ENCODE results near the gene KRTAP9-8.
"Not testable (repeated sequence)": the region's sequence is repeated elsewhere in the genome, so short reads cannot be mapped to it uniquely, and the experiment has no call there.

The KRTAP9-8 gene

GRCh38 chr17:41255381-41256290, 17.8 kb downstream of the KRTAP9-8 start, which contains the start of gene KRTAP9-9:
KRTAP9-9 (plus strand) TSS chr17:41255384.
- DNase-seq (ENCODE audit: low read depth), result not testable (repeated sequence)

GRCh38 chr17:41256291-41256685, 18.5 kb downstream of the KRTAP9-8 start:
- no peak for DNase-seq (ENCODE audit: low read depth)

- no peak for DNase-seq (ENCODE audit: low read depth)
These were observed 20.6 kb downstream of the KRTAP9-8 start for GRCh38 chr17:41258406-41258805.

- DNase-seq (ENCODE audit: low read depth), result no peak
These were observed 25.4 kb downstream of the KRTAP9-8 start for GRCh38 chr17:41263212-41263611.

- DNase-seq (ENCODE audit: low read depth), result no peak
These were observed 26.8 kb downstream of the KRTAP9-8 start for GRCh38 chr17:41264599-41264998.

- no peak for DNase-seq (ENCODE audit: low read depth)
These were observed 27.3 kb downstream of the KRTAP9-8 start, which contains the start of gene KRTAP9-6 for GRCh38 chr17:41265078-41265477. KRTAP9-6 (plus strand) TSS chr17:41265378; CDS start chr17:41265378, 0 bp downstream.

DNA sequence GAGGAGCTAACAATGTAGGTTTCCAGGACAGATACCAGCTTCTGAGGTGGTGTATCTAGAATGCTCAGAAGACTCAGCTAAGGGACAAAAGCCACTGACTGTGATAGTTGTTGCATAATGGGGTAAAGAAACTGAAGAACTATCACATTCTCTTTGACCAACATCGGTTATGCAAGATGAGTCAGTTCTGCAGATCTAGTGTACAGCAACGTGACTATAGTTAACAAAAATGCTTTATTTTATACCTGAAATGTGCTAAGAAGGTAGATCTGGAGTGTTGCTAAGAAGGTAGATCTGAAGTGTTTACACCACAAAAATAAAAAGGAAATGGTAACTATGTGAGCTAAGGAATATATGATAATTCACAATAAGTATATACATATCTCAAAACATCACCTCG, 29.9 kb downstream of the KRTAP9-8 start:
- DNase-seq (ENCODE audit: low read depth), result no peak

GRCh38 chr17:41271323-41271722, 33.5 kb downstream of the KRTAP9-8 start:
- not testable (repeated sequence) for DNase-seq (ENCODE audit: low read depth)

GRCh38 chr17:41271858-41272257, 34.1 kb downstream of the KRTAP9-8 start:
- no peak for DNase-seq (ENCODE audit: low read depth)

- DNase-seq (ENCODE audit: low read depth), result not testable (repeated sequence)
These were observed 37.9 kb downstream of the KRTAP9-8 start, which contains the start of gene KRTAP9-7 for GRCh38 chr17:41275648-41276190. KRTAP9-7 (plus strand) TSS chr17:41275698; CDS start chr17:41275698, 0 bp downstream.

DNA sequence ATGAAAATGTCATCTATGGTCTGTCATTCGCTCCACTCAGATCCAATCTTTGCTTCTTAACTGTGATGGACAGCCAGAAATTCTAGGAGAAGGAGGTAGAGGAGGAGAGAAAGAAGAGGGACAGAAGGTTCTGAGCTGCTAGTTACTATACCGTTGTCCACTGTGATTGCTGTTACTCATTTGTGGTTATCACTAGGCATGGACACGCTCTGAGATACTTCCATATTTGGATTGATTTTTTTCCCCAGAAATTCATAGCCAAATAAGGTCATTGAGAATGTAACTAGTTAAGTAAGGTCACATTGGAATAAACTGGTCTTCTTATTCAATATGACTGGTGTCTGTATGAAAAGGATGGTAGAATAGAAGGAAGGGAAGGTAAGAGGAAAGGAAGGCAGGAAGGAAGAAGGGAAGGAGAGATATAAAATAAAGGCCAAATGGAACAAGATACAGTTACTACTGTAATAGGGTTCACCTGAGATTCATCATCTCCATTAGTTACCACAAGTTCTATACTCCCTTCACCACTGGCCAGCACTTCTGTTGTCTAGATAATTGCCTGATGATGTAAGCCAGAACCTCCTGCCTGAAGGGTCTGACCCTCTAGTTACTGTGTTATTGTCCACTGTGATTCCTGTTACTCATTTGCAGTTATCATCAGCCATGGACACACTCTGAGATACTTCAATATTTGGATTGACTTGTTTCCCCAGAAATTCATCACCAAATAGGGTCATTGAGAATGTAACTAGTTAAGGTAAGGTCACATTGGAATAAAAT, 40.6 kb downstream of the KRTAP9-8 start:
- DNase-seq (ENCODE audit: low read depth), result no peak

GRCh38 chr17:41284043-41284442, 46.2 kb downstream of the KRTAP9-8 start:
- DNase-seq (ENCODE audit: low read depth), result no peak

DNA sequence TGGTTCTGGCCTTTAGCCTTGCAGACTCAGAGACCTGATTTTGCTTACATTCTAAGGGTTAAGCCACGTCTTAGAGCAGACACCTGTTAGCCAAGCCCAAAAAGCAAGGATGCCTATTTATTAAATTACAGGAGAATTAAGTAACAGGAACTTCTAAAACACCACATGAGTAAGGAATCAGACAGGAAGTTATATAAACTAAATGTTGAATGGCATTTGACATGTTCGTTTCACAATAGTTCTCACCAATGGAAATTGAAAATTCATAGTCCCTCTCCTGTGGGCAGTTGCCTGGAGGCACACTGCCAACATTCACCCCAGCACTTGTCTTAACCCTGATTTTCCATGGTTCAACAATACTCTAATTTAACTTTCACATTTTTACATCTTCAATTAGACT, 46.7 kb downstream of the KRTAP9-8 start:
- no peak for DNase-seq (ENCODE audit: low read depth)

DNA sequence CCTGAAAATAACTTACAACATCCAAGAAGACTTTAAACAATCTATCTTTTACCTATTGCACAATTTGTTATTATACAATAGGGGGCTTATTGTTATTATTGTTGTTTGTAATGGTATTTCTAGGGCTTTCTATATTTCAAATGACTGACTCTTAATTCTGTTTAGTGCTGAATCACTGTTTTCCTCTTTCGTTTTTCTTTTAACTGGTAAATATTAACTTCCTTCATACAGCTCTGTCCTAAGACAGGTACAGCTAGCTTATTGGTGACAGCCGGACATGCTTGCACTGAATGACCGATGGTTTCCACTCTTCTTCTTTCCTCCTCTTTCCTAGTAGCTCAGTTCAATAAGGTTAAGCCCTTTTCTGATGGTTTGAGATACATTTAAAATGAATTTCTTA, 49.3 kb downstream of the KRTAP9-8 start:
- no peak for DNase-seq (ENCODE audit: low read depth)
